ENCODE results near the gene ANTXR1.

GRCh38 chr2:69169655-69170389 is 156.8 kb downstream of the ANTXR1 start:
- TF ChIP-seq CTCF (conservative IDR thresholded peaks at IDR 0.05; ENCODE audit: low read depth, low read length) = no peak
- no peak for TF ChIP-seq EZH2 (IDR thresholded peaks at IDR 0.05; ENCODE audit: borderline replicate concordance, low read depth, low read length, poor library complexity, severe bottlenecking)

All from A673 (cell line).